GM19240 (cell line): ENCODE measurements around the gene IRX2.

Experiments used
- DNase-seq: peaks from one replicate; pipeline ENCODE4 v3.0.0; 2011; ENCODE audit warnings: low spot score; ENCODE audit not compliant: insufficient read length

The IRX2 gene

DNA sequence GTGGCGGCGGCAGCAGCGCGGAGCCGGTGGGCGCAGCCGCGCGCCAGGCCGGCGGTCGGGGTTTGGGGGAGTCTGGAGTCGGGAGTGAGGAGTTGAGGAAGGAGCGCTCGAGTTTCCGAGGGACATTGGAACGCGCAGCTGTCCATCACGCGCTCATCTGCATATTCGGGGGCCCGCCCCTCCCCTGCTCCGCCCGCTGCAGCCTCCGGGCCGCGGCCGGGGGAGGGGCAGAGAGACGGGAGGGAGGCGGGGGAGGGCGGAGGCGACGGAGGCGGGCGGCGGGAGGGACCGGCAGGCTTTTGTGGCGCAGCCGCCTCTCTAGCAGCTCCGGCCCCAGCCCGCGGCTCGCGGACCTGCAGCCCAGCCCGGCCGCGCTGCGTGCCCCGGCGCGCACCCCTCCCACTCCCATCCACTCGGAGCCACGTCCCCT lies at the start of gene IRX2:
Gene IRX2 (minus strand): TSS at position 86 of the 430 bp plus-strand sequence. CDS start 264 bp downstream, outside the sequence.
- no peak for DNase-seq

DNA sequence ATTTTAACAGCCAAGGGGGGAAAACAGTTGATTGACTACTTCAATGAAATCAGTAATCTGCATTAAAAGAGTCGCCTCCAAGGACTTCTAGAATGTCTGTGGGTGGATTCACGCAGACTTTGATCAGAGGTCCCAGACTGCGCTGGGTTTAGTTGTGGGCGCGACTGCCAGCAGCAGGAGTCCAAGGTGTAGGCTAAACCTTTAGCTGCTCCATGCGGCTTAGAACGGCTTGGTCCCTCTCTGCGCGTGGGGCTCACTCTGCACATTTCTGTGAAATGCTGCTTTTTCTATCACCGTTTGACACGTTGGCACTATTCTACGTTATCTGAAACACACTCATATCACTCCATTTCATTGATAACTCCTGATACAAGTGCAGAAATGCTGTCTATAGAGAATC lies 48.6 kb upstream of the IRX2 start:
- no peak for DNase-seq

DNA sequence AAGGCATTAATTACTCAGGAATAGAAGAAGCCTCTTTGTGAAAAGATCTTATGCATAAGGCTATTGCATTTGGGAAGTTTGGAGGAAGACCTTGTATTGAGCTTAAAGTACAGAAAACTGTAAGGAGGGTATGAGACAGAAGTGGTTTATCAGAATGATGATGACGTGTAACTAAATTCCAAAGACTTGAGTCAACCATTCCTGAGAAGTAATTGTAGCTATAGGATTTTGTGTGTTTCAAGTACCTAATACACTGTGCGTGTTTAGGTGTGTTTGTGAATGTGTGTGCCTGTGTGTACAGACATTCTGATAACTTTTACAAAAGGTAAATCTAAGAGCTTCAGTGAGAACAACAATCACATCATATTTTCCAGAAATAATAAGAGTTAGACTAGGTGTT lies 46.5 kb upstream of the IRX2 start:
- DNase-seq: no peak

DNA sequence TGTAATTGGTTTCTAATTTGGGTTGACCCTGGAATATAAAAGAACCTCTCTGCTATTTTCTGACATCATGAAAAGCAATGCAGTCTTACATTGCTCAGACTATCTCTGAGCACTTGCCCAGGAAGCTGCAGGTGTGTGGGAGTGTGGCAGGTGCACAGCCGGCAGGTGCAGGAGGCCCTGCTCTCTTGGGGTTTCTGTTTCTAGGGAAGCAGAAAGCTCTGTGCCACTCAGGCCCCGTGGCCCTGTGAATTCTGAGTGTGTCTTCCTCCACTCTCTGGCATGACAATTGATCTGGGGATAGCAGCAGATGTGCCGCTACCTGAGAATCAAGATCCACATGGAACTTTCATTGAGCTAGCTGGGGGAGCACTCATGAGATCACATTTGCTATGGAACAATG lies 45.7 kb upstream of the IRX2 start:
- no peak for DNase-seq

DNA sequence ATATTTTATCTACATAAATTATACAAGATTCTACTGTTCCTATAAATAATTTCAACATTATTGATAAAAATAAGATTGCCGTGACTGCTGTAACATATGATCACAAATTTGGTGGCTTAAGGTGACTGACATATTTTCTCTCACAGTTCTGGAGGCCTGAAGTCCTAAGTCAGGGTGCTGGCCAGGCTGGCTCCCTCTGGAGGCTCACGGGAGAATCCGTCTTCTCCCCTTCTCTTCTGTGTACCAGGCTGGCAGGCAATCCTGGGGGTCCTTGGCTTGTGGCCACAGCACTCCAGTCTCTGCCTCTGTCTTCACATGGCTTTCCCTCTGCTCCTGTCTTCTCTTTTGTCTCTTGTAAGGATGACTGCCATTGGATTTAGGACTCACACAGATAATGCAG lies 31.7 kb upstream of the IRX2 start:
- no peak for DNase-seq

DNA sequence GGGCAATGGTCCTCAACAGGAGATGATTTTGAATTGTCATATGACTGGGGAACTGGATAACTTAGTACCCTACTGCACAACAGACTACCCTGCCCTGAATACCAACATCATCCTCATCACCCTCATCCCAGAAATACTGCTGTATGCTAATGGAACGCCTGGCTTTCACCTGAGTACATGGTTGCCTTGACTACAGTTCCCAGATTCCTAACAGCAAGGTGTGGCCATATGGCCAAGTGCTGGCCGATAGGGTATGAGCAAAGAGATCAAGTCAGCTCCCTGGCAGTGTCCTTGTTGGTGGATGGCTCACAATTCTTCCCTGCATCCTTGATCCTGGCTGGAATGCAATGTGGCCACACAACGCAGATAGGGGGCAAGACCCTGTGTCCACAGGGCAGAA lies 31.2 kb upstream of the IRX2 start:
- no peak for DNase-seq

DNA sequence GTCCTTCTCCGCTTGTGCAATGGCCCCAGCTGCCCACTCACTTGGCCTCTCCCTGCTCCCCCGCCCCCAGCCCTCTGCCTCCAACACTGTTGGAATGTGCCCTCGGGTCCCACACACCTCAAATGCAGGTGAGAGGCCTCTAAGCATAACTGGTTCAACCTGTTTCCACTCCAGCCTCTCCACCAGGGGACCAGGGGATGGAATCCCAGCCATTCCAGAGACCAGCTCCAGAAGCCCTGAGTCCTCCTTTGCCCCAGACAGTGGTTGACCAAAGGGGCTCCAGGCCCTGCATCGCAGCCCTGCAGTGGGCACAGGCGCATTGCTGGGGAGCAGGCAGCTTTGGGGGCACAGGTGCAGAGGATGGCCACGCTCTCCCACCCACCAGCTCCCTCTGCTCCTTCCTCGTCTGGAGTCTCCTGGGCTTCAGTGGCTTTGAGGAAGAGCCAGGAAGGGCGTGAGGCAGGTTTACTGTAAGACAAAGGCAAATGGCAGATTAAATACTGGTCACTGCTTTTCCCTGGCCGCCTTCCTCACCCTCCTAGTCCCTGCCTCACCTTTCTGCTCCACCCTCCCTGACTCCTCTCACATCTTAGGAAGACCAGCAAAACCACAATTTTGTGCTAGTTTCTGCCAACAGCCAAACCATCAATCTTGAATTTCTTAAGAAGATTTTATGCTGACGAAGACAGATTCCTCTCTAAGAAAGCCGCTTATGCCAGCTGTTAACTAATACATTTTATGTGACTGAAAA lies 29.1 kb upstream of the IRX2 start:
- no peak for DNase-seq

DNA sequence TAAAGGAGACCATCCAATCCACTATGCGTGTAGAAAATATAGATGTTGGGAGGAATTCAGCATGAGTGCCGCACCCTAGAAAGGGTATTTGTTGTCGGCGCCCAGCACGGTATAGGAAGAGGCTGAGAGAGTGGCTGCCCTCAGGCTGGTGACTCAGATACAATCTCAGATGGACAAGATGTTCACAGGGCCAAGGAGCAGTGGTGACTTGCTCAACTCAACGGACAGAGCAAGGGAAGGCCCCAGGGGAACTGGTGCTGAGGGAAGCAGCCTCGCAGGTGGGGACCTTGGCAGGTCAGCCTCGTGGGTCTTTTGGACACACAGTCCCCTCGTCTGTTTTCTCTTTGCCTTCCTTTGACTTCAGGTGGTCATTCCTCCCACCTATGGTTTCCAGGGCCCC lies 28.0 kb upstream of the IRX2 start:
- DNase-seq: no peak

DNA sequence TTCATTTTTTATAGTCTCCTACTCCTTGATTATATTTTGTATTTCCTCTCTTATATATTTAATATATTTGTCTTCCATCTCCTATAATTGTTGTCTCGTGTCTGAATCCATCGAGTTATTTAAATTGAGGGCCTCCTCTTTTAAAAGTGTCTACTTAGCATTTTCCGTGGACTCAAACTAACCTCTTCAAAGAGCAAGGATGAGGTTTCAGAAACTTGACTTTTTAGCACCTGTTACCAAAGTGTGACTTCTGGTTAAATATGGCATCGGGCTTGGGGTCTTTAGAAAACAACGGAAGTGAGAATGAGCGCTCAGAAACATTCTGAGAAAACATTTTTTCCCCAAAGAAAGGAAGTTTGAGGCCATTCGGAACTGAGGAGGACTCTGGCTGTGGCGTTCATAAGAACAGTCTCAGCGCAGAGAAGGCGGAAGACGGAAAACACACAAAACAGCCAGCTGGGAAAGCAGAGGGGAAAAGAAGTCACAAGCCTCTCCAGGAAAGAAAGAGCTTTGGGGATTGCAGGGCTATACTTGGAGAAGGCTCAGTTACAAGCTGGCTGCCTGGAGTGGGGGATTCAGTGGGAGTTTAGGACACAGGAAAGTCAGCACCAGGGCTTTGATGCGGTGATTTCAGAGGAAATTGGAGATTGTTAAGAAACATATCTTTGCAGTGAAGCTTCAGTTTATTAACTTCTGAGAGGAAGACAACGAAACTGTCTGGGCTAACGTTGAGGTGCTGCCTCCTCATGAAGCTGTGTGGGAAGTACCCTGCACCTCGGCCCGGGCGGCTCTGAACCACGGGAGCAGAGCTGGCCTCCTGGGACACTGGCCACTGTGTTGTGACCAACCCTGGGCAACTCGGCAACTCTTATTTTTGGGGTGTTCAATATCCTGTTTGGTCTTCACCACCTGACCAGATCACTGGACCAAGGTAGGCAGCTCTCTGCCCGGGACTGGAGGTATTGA lies 25.1 kb upstream of the IRX2 start:
- DNase-seq: no peak

DNA sequence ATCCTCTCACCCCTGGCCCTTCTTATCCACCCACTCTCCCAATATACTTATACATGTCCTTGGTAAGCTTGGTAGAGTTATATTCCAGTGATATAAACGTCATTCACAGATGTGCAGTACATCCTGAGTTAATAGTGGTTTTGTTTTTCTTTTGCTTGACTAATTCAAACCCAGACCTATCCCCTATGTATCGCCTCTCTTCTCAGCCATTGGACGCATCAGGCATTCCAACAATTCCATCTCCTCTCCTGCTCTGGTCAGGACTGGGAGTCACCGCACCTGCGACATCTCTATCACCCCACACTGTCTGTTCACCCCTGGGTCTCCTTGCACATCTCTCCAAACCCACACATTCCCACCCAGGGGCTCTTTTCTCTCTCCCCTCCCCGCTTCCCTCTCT lies 21.9 kb upstream of the IRX2 start:
- DNase-seq: no peak

DNA sequence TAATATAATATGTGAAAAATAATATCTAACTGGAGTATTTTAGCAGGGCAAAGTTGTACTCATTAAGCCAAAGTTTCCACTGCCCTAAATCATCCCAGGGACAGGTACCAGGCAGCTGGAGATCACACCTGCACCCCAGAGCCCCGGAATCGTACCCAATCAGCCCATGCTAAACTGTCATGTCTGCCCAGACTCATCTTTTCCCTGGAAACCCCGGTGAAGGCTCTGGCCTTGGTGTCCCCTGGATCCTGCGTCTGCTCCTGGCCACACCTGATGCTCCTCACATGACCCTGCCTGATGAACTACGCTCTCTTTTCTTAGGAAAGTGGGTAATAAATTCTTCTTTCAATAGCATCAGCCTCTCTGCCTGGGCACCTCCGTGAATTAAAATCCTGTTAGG lies 15.6 kb upstream of the IRX2 start:
- DNase-seq: no peak

DNA sequence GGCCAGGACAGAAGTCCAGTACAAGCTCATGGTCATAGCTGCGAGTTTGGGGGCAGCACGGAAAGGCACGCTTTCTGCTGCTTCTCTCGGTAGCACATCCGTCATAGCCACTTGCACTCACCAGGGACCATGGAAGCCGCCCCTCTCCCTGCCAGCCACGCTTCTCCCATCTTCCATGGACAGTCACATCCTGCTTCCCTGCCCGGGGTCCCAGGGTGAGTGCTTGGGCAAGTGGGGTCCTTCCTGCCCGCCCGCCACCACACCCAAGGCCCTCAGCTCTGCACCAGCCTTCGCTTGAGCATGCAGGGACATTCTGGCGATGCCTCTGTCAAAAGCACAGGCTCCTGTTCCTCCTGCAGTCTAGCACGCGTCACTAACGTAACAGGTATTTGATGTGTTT lies 13.1 kb upstream of the IRX2 start:
- no peak for DNase-seq

DNA sequence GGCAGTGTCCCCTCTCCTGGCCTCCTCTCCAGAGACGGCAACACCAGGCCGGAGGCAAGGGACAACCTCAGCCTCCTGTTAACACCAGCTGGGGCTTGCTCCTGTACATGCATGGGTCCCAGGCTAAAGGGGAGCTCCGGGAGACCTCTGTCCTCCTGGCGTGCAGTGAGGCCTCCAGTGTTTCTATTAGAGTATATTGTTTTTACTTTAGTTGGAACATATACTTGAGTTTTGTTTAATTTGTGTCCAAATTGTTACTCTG lies 12.0 kb upstream of the IRX2 start:
- no peak for DNase-seq

DNA sequence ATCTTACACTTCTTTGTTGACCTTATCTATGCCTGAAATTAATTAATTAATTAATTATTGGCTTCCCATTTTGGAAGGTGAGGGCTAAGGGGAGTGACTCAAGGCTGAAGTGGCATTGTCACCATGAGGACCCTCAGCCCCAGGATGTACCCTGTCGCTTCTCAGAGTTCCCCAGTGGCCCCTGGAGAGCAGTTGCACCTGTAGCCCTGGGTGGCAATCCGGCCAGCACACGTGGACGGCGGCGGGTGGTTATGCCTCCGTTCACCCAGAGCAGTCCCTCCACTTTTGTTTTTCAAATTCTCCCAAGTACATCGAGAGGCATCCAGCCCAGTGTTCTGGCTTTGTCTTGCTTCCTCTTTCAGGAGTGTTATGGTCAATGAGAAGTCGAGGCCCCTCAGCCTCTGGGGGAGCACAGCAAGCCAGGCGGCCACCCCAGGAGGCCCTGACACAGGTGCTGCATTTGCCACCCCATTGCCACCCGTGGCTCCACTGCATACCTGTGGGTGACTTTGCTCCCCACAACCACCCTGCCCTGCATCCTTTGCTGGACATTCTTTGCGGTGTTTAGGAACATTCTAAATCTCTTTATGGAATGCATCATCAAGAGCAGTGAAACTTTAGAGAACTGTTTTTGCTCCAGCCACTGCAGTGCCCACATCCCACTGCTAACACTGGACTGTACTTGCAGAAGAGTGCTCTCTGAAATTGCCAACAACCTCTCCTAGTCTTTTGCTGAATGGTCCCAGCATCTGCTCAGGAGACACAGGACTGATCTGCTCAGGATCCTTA lies 11.5 kb upstream of the IRX2 start:
- DNase-seq: no peak

DNA sequence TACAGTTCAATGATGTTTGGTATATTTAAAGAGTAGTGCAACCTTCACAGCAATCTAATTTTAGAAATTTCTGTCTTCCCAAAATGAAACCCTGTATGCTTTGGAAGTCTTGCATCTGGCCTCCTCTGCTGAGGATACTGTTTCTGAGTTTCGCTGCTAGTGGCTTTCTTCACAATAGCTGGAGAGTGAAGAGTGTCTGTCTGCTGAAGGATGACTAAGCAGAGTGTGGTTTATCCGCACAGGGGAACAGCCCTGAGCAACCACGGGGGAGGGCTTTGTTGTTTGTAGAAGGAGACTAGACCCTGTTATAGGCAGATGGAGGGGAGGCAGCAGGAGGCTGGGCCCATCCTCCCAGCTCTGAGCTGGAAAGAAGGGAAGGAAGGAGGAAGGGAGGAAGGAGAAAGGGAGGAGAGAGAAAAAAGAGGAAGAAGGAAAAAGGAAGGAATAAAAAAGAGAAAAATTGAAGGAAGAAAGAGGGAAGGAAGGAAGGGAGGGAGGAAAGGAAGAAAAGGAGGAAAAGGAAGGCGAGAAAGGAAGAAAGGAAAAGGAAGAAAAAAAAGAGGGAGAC lies 10.5 kb upstream of the IRX2 start:
- DNase-seq: no peak

DNA sequence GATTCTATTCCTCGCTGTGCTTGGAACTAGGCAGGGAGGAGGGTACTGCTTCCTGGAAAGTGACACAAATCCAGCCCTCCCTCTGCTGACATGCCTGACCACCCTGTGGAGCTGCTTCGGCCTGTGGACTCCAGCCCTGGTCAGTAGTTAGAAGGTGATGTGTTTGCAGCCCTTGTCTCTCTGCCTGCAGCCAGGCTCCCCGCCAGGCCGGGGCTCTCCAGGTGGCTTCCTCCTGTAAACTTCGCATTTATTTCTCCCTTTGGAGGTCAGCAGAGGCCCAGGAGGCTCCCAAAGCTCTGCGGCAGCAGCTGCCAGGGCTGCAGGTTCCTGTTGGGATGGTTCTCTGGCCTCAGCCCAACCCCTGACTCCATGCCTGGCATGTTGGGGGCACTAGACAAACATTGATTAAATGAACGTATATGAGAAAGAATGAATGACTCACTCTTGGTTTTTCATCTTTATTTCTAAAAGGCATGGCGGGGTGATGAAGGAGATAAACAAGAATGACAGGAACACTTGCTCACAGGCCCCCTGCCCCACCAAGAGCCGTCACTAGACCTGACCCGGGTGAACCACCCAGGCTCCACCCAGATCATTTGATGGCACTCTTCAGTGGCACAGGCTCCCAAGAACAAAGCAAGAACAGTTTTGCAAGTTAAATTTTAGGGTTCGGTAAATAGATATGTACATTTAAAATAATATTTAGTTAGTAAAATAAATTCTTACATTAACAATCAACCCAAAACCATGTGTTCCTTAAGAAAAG lies 8.4 kb upstream of the IRX2 start:
- no peak for DNase-seq

DNA sequence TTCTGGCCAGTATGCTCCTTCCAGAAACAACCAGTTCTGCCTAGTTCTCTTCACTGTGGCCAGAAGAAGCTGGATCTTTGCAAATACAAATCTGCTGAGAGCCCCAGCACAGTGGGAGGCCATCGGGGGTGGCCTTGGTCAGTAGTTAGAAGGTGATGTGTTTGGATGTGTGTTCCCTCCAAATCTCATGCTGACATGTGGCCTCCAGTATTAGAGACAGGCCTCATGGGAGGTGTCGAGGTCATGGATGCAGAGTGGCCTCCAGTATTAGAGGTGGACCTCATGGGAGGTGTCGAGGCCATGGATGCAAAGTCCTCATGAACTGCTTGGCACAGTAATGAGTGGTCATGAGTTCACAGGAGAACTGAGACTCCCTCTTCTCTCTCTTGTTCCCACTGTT lies 7.6 kb upstream of the IRX2 start:
- DNase-seq: no peak

DNA sequence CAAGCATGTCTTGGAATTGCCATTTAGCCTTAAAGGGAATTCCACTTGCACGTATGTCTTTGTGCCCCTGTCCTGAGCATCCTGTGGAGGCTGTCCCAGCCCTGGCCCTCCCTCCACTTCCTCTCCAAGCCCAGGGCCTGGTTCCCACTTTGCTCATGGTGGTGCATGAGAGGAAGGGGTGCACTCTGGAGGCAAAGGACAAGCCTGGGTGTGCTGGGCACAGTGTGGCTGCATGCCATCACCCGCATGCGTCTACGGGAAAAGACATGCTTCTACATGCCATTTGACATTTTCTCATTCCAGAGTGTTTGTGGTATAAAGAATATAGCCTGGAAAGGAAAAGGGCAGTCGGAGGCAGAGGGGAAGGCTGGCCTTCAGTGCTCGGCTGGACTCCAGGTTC lies 7.2 kb upstream of the IRX2 start:
- DNase-seq: no peak

DNA sequence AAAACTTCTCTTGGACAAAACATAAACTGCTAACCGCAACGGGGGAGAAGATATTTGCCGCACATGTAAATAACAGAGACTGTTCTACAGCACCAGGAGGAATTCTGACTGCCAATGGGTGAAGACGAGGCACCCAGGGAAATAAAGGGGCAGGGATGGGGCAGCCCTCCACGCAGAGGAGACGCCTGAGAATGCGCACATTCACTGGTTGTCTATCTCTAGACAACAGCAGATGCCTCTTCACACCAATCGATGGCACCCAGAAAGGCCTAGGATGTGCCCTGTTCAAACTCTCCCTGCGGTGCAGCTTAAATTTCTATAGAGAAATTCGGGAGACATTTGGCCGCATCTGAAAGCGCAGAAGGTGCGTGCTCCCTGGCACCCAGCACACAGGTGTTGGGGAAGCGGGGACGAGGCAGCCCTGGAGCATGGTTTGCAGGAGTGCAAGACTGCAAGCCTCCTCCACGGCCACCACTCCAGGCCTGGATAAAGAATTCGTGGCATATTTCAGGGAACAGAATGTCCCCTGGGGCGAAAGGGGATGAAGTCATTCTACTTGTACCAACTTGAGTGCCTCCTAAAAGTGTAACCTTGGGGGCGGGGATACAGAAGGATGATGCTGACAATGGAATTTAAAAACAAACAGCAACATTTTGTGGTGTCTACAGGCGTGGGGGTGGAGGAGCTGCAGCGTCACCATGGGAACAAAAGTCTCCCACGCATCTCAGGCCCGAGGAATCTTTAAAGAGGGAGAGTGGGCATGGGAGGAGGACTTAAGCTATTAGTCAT lies 6.3 kb upstream of the IRX2 start:
- no peak for DNase-seq
